ENCODE results near the gene DYRK2. TPM values are rescaled to one million over a fixed set of nuclear protein-coding genes. Genes with fewer than 3 reads are reported as not detected.

DYRK2 gene
- polyA plus RNA-seq (ENCODE audit: insufficient read length), result 59.5 TPM

DNA sequence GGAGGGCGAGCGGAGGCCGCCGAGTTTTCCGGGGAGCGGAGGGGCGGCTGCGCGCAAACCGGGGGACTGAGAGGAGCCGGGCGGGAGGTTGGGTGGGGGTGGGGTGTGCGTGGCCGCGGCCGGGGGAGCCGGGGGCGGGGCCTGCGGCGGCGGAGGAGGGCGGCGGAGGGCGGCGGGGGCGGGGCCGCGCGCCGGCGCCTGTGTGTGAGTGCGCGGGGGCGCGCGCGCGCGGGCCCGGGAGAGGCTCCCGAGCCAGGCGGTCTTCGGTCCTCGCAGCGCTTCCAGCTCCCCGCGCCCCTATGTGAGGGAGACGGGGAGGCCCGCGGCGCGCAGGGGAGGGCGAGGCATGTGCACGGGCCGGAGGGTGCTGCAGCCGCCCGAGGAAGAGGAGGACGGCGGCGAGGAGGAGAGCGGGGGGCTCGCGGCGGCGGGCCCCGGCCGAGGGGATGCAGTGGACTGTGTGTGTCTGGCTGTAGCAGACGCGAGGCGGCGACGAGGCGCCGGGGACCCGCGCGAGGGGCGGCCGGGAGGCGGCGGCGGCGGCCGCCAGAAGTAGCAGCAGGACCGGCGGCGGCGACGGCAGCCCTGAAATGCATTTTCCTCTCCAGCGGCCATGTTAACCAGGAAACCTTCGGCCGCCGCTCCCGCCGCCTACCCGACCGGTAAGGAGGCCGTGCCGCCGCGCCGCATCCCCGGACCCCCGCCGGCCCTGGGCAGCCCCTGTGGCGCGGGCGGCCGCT, at the start of gene DYRK2:
Gene DYRK2 (plus strand): TSS at position 225 of the 740 bp plus-strand sequence. CDS start 389 bp downstream, at position 614.
- DNase-seq (ENCODE audit: low read depth), result no peak

DNA sequence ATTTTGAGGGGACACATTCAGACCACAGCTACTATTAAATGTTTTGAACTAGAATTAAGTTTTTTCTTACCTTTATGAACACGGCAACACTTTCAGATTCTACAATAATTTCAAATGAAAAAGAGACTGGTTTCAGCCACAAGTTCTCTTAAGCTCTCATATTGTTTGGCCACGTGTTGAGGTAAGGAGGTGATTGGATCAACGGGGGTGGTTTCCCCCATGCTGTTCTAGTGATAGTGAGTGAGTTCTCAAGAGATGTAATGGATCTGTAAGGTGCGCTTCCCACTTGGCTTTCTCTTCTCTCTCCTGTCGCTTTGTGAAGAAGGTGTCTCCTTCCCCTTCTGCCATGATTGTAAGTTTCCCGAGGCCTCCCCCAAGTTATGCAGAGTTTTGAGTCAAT, 48.9 kb upstream of the DYRK2 start:
- DNase-seq (ENCODE audit: low read depth), result no peak

- DNase-seq (ENCODE audit: low read depth), result peak; percentile 35
These were observed 47.4 kb upstream of the DYRK2 start for GRCh38 chr12:67601126-67601525.

- DNase-seq (ENCODE audit: low read depth), result no peak
These were observed 39.2 kb upstream of the DYRK2 start for GRCh38 chr12:67609226-67609870.

GRCh38 chr12:67613040-67613439, 35.5 kb upstream of the DYRK2 start:
- DNase-seq (ENCODE audit: low read depth), result no peak

DNA sequence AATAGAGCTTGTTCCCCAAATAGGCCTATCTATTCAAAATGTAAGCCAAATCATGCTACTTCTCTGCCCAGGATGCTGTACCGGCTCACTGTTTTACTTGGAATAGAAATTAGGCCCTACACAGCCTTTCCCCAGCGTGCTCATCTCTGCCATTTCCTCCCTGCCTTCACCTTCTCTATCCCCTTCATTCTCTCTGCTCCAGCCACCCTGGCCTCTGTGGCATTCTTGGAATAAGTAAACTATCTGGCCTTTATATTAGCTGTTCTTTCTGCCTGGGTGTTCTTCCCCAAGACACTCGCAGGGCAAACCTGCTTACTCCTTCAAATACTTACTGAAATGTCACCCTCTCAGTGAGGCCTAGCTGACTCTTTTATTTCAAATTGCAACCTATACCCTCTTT, 30.9 kb upstream of the DYRK2 start:
- no peak for DNase-seq (ENCODE audit: low read depth)

GRCh38 chr12:67618303-67618702, 30.2 kb upstream of the DYRK2 start:
- no peak for DNase-seq (ENCODE audit: low read depth)

GRCh38 chr12:67621112-67621511, 27.4 kb upstream of the DYRK2 start:
- no peak for DNase-seq (ENCODE audit: low read depth)

DNA sequence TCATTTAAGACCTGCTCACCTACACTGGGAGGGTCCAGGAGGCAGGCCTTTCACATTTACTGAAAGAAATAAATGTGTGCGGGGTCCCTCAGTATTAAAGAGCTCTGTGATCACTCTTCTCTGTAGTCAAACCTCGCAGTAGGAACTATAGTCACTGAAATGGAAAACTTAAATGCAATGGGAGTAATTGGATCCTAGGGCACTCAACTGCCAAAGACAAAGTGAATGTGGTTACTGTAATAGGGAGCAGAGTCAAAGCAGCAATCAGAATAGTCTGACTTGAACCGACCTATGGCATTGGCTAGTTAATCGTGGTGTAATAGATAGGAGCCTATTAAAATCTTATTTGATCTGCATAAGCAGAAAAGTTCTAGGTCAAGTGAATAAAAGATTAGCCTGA, 26.6 kb upstream of the DYRK2 start:
- no peak for DNase-seq (ENCODE audit: low read depth)

GRCh38 chr12:67623259-67623658, 25.3 kb upstream of the DYRK2 start:
- DNase-seq (ENCODE audit: low read depth), result no peak

- DNase-seq (ENCODE audit: low read depth), result no peak
These were observed 24.2 kb upstream of the DYRK2 start for GRCh38 chr12:67624355-67624754.

- DNase-seq (ENCODE audit: low read depth), result no peak
These were observed 23.5 kb upstream of the DYRK2 start for GRCh38 chr12:67625004-67625403.

DNA sequence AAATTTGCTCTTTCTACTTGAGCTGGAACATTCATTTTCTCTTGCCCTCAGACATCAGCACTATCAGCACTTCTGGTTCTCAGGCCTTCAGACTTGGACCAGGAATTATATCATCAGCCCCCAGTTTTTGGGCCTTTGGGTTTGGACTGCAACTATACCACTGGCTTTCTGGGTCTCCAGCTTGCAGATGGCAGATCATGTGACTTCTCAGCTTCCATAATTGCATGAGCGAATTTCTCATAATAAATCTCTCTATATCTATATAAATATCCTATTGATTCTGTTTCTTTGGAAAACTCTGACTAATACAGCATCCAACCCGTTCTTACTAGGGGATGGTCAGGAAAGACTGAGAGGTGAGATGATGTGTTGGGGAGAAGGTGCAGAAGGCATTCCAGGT, 22.4 kb upstream of the DYRK2 start:
- no peak for DNase-seq (ENCODE audit: low read depth)

DNA sequence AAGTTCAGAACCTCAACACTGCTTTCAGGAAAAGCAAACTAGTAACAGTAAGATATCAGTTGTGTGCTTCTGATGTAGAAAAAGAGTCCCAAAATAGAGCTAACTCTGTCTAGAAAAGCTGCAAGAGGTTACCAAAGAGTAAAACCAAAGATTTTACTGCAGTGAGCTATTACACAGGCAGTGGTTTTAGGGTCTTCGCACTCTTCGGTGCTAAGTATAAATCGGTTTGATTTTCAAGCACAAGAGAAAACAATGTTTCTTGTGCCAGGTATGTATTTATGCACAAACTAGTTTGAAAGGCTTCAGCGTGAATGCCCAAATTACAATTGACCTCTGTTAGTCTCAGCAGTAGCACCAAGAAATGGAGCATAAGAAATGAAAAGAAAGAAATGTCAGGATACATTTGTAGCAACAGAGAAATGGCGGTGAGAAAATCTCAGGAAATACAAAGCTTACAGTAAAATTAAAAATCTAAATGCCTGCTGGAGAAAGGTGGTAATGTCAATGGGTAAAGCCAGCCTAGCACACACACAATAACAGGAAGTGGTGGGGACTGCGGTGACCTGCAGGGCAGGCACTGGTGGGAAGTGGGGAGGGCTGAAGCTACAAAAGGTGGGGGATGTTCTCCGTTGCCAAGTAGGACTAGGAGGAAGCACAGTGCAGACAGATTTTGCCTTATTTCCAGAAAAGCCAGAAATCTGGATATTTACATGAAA, 18.0 kb upstream of the DYRK2 start:
- no peak for DNase-seq (ENCODE audit: low read depth)

- DNase-seq (ENCODE audit: low read depth), result no peak
These were observed 16.5 kb upstream of the DYRK2 start for GRCh38 chr12:67632005-67632404.

GRCh38 chr12:67633024-67633610, 15.4 kb upstream of the DYRK2 start:
- DNase-seq (ENCODE audit: low read depth), result no peak

DNA sequence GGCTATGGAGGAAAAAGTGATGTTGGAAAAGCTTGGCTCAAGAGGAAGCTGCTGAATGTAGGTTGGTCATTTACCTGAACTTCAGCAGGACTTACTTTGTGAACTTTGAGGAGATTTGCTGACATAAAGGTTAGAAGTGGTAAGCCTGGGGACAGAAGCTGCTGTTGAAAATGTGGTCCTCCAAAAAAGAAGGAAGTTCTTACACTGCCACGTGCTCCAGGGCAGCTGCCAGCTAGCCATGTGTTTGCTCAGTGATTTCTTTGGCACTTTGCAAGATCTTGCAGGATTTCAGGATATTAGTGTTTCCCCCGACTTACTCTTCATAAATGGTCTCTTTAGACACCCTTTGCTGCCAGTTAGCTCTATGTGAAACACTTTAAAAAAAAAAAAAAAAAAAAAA, 14.8 kb upstream of the DYRK2 start:
- DNase-seq (ENCODE audit: low read depth), result no peak

DNA sequence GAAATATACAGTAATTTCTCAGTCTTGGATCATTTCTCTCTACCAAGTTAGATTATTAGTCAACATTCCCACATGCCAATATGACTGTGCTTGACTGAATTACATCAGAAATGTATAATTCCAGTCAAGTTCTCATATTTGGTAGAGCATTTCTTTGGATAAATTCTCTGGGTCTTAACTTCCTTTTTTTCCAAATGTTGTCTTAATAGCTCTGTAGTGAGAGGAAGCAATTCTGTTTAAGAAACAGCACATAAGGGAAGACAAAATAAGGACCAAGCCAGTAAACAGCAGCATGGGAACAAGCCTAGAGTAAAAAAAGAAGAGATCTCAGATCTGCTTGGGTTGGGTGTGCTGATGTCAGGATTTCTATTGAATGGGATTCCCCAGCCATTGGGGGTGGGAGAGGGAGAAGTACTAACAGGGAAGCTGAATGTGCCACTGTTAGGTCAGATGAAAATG, 14.2 kb upstream of the DYRK2 start:
- DNase-seq (ENCODE audit: low read depth), result no peak

- no peak for DNase-seq (ENCODE audit: low read depth)
These were observed 10.8 kb upstream of the DYRK2 start for GRCh38 chr12:67637718-67638117.

GRCh38 chr12:67638694-67639093, 9.9 kb upstream of the DYRK2 start:
- no peak for DNase-seq (ENCODE audit: low read depth)

DNA sequence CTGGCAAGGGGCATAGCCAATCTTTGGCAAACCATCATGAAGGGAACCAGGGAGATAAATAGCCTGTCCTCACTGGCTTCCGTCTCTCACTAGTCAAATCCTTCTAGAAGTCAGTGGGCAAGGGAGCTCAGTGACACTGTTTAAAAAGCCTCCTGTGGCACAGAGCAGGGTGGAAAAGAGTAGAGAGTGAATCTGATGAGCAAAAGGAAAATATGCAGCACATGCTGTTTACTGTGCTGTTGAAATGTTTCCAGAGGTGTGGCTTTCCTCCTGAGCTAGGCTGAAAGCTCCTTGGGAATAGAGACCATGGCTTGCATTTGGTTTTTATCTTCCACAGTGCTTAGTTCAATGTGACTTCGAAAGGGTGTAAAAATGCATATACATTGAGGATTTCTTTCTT, 7.7 kb upstream of the DYRK2 start:
- DNase-seq (ENCODE audit: low read depth), result no peak

DNA sequence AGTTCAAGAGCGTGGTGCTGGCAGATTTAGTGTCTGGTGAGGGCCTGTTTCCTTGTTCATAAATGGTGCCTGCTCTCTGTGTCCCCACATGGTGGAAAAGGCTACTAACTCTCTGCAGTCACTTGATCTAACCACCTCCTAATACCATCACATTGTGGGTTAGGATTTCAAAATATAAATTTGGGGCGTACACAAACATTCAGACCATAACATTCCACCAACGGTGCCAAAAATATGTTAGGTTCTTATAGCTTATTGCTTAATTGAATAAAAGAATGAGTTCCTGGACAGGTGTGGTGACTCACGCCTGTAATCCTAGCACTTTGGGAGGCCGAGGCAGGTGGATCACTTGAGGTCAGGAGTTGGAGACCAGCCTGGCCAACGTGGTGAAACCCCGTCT, 3.4 kb upstream of the DYRK2 start:
- DNase-seq (ENCODE audit: low read depth), result no peak

Measured in forelimb muscle (tissue), 1 donor.